ENCODE results near the gene SMTNL1.

The SMTNL1 gene

GRCh38 chr11:57536947-57537619, at the start of gene SMTNL1:
TSS of gene SMTNL1 (plus strand) at chr11:57537595. CDS start at chr11:57542643, 5,048 bp downstream.
- no peak for DNase-seq

GRCh38 chr11:57487920-57488659, 49.3 kb upstream of the SMTNL1 start:
- no peak for DNase-seq

- DNase-seq, result no peak
Measured at GRCh38 chr11:57490456-57491248, 46.7 kb upstream of the SMTNL1 start.

- peak; percentile 58 for DNase-seq
Measured at GRCh38 chr11:57491371-57492061, 45.9 kb upstream of the SMTNL1 start.

GRCh38 chr11:57493507-57494503, 43.6 kb upstream of the SMTNL1 start:
- DNase-seq, result peak; percentile 76

GRCh38 chr11:57496109-57496820, 41.1 kb upstream of the SMTNL1 start:
- DNase-seq, result no peak

- no peak for DNase-seq
Measured at GRCh38 chr11:57497303-57498247, 39.8 kb upstream of the SMTNL1 start.

GRCh38 chr11:57498540-57498939, 38.9 kb upstream of the SMTNL1 start:
- DNase-seq, result no peak

GRCh38 chr11:57499413-57499982, 37.9 kb upstream of the SMTNL1 start:
- peak; percentile 36 for DNase-seq

- DNase-seq, result no peak
Measured at GRCh38 chr11:57499983-57500461, 37.4 kb upstream of the SMTNL1 start.

GRCh38 chr11:57500515-57500914, 36.9 kb upstream of the SMTNL1 start:
- DNase-seq, result no peak

- DNase-seq, result no peak
Measured at GRCh38 chr11:57500926-57501325, 36.5 kb upstream of the SMTNL1 start.

GRCh38 chr11:57501953-57502352, 35.4 kb upstream of the SMTNL1 start:
- DNase-seq, result no peak

- DNase-seq, result no peak
Measured at GRCh38 chr11:57502376-57502775, 35.0 kb upstream of the SMTNL1 start.

- no peak for DNase-seq
Measured at GRCh38 chr11:57502870-57503269, 34.5 kb upstream of the SMTNL1 start.

GRCh38 chr11:57504511-57504910, 32.9 kb upstream of the SMTNL1 start:
- DNase-seq, result no peak

GRCh38 chr11:57506522-57506921, 30.9 kb upstream of the SMTNL1 start:
- no peak for DNase-seq

- DNase-seq, result no peak
Measured at GRCh38 chr11:57508341-57509170, 28.8 kb upstream of the SMTNL1 start.
